Measurements from ENCODE around the gene PAN2.

DNA sequence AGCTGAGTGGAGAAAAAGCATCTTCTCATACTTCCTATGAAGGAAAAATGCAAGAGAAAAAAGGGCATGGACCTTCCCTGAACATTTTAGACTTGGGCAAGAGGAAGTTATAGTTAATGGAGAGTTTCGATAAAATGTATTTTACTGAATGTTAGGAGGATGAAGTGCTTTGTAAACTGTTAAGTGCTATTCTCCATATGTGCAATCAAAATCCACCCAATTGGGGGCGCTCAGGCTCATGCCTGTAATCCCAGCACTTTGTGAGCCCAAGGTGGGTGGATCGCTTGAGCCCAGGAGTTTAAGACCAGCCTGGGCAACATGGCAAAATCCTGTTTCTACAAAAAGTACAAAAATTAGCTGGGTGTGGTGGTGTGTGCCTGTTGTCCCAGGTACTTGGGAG is 16.1 kb downstream of the PAN2 start:
- TF ChIP-seq, protein P1, sequence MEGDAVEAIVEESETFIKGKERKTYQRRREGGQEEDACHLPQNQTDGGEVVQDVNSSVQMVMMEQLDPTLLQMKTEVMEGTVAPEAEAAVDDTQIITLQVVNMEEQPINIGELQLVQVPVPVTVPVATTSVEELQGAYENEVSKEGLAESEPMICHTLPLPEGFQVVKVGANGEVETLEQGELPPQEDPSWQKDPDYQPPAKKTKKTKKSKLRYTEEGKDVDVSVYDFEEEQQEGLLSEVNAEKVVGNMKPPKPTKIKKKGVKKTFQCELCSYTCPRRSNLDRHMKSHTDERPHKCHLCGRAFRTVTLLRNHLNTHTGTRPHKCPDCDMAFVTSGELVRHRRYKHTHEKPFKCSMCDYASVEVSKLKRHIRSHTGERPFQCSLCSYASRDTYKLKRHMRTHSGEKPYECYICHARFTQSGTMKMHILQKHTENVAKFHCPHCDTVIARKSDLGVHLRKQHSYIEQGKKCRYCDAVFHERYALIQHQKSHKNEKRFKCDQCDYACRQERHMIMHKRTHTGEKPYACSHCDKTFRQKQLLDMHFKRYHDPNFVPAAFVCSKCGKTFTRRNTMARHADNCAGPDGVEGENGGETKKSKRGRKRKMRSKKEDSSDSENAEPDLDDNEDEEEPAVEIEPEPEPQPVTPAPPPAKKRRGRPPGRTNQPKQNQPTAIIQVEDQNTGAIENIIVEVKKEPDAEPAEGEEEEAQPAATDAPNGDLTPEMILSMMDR (IDR thresholded peaks at IDR 0.05 in 2 of 3, conservative IDR thresholded peaks at IDR 0.05 in 1 of 3; ENCODE audit: control insufficient read depth in 2 of 3, extremely low read depth in 1 of 3, insufficient read depth in 1 of 3, low read depth in 3 of 3, low read length in 3 of 3), result no peak
- TF ChIP-seq EGR1 (IDR thresholded peaks at IDR 0.05; ENCODE audit: borderline replicate concordance in 1 of 2, low read depth in 2 of 2, low read length in 2 of 2), result no peak
- TF ChIP-seq, protein P2, sequence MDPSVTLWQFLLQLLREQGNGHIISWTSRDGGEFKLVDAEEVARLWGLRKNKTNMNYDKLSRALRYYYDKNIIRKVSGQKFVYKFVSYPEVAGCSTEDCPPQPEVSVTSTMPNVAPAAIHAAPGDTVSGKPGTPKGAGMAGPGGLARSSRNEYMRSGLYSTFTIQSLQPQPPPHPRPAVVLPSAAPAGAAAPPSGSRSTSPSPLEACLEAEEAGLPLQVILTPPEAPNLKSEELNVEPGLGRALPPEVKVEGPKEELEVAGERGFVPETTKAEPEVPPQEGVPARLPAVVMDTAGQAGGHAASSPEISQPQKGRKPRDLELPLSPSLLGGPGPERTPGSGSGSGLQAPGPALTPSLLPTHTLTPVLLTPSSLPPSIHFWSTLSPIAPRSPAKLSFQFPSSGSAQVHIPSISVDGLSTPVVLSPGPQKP (IDR thresholded peaks at IDR 0.05; ENCODE audit: low read depth, low read length), result no peak
- TF ChIP-seq YY1 (IDR thresholded peaks at IDR 0.05; ENCODE audit: low read depth, low read length), result no peak
- TF ChIP-seq, protein P3, sequence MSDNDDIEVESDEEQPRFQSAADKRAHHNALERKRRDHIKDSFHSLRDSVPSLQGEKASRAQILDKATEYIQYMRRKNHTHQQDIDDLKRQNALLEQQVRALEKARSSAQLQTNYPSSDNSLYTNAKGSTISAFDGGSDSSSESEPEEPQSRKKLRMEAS (IDR thresholded peaks at IDR 0.05; ENCODE audit: low read depth, low read length), result no peak
- TF ChIP-seq RAD21 (IDR thresholded peaks at IDR 0.05; ENCODE audit: insufficient read depth, low read depth, low read length), result peak; percentile 26; the same call in 1 of the 2 replicates
- TF ChIP-seq, protein P4, sequence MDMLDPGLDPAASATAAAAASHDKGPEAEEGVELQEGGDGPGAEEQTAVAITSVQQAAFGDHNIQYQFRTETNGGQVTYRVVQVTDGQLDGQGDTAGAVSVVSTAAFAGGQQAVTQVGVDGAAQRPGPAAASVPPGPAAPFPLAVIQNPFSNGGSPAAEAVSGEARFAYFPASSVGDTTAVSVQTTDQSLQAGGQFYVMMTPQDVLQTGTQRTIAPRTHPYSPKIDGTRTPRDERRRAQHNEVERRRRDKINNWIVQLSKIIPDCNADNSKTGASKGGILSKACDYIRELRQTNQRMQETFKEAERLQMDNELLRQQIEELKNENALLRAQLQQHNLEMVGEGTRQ (IDR thresholded peaks at IDR 0.05; ENCODE audit: borderline replicate concordance, low read depth, low read length), result no peak
- TF ChIP-seq TBL1XR1 (IDR thresholded peaks at IDR 0.05; ENCODE audit: low read depth, low read length), result no peak
- no peak for TF ChIP-seq GABPA (IDR thresholded peaks at IDR 0.05; ENCODE audit: low read depth)
- TF ChIP-seq, protein P5, sequence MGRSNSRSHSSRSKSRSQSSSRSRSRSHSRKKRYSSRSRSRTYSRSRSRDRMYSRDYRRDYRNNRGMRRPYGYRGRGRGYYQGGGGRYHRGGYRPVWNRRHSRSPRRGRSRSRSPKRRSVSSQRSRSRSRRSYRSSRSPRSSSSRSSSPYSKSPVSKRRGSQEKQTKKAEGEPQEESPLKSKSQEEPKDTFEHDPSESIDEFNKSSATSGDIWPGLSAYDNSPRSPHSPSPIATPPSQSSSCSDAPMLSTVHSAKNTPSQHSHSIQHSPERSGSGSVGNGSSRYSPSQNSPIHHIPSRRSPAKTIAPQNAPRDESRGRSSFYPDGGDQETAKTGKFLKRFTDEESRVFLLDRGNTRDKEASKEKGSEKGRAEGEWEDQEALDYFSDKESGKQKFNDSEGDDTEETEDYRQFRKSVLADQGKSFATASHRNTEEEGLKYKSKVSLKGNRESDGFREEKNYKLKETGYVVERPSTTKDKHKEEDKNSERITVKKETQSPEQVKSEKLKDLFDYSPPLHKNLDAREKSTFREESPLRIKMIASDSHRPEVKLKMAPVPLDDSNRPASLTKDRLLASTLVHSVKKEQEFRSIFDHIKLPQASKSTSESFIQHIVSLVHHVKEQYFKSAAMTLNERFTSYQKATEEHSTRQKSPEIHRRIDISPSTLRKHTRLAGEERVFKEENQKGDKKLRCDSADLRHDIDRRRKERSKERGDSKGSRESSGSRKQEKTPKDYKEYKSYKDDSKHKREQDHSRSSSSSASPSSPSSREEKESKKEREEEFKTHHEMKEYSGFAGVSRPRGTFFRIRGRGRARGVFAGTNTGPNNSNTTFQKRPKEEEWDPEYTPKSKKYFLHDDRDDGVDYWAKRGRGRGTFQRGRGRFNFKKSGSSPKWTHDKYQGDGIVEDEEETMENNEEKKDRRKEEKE (IDR thresholded peaks at IDR 0.05), result no peak
- TF ChIP-seq POLR2A (IDR thresholded peaks at IDR 0.05; ENCODE audit: low read depth, low read length), result no peak
- TF ChIP-seq, protein P6, sequence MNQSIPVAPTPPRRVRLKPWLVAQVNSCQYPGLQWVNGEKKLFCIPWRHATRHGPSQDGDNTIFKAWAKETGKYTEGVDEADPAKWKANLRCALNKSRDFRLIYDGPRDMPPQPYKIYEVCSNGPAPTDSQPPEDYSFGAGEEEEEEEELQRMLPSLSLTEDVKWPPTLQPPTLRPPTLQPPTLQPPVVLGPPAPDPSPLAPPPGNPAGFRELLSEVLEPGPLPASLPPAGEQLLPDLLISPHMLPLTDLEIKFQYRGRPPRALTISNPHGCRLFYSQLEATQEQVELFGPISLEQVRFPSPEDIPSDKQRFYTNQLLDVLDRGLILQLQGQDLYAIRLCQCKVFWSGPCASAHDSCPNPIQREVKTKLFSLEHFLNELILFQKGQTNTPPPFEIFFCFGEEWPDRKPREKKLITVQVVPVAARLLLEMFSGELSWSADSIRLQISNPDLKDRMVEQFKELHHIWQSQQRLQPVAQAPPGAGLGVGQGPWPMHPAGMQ (IDR thresholded peaks at IDR 0.05; ENCODE audit: borderline replicate concordance), result no peak
